Neural cell (in vitro differentiated cells): ENCODE data around the gene GTPBP10.

Experiments
- EP300 ChIP-seq: fragments of 450-650 bp; conservative IDR thresholded peaks from 2 replicates; pipeline ENCODE4 v1.6.1; 2014; ENCODE audit warnings: antibody characterized with exemption, mild to moderate bottlenecking, moderate library complexity; ENCODE audit not compliant: poor library complexity, severe bottlenecking
- EZH2 ChIP-seq: fragments of 200-600, 300-800 bp; shearing (Covaris generic), sonication (generic); IDR thresholded peaks from 2 replicates; pipeline ENCODE4 v1.6.1; 2014; ENCODE audit warnings: antibody characterized with exemption, low read length, borderline replicate concordance, mild to moderate bottlenecking; ENCODE audit not compliant: insufficient read depth, poor library complexity, severe bottlenecking
- POLR2AphosphoS5 ChIP-seq: IDR thresholded peaks from 2 replicates; pipeline ENCODE4 v1.6.1; 2012
- RAD21 ChIP-seq: fragments of 450-650 bp; conservative IDR thresholded peaks from 2 replicates; pipeline ENCODE4 v1.6.1; 2014; ENCODE audit warnings: antibody characterized with exemption, mild to moderate bottlenecking, moderate library complexity
- SMC3 ChIP-seq: fragments of 450-650 bp; conservative IDR thresholded peaks from 2 replicates; pipeline ENCODE4 v1.6.1; 2014; ENCODE audit warnings: antibody characterized with exemption, mild to moderate bottlenecking, moderate library complexity; ENCODE audit not compliant: poor library complexity
- TAF1 ChIP-seq: IDR thresholded peaks from 2 replicates; pipeline ENCODE4 v1.6.1; 2012; ENCODE audit warnings: low read depth
- TF ChIP-seq, protein P1 (sequence below): IDR thresholded peaks from 2 replicates; pipeline ENCODE4 v1.6.1; 2012; ENCODE audit warnings: borderline replicate concordance
- TF ChIP-seq, protein P2 (sequence below): fragments of 450-650 bp; IDR thresholded peaks from 2 replicates; pipeline ENCODE4 v1.5.1; 2014; ENCODE audit warnings: antibody characterized with exemption, mild to moderate bottlenecking, moderate library complexity; ENCODE audit not compliant: poor library complexity, severe bottlenecking

DNA sequence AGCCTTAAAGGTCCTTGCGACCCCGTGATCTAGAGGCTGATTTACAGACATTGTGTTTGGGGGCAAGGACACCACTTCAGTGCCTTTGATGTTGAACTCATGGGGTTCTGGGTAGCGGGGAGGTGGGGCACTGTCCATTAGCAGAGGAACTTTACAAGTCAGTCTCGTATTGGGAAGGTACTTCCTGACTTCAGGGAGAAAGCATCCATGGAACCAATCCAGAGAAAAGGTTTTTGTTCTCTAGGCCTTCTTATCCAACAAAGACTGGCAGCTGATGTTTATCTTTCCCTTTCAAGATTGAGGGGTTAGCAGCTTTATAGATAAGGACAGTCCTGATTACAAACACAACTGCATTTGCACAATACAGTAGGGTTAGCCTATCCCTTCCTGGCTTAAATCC, 2.8 kb downstream of the GTPBP10 start:
- TF ChIP-seq RAD21: no peak
- TF ChIP-seq, protein P1, sequence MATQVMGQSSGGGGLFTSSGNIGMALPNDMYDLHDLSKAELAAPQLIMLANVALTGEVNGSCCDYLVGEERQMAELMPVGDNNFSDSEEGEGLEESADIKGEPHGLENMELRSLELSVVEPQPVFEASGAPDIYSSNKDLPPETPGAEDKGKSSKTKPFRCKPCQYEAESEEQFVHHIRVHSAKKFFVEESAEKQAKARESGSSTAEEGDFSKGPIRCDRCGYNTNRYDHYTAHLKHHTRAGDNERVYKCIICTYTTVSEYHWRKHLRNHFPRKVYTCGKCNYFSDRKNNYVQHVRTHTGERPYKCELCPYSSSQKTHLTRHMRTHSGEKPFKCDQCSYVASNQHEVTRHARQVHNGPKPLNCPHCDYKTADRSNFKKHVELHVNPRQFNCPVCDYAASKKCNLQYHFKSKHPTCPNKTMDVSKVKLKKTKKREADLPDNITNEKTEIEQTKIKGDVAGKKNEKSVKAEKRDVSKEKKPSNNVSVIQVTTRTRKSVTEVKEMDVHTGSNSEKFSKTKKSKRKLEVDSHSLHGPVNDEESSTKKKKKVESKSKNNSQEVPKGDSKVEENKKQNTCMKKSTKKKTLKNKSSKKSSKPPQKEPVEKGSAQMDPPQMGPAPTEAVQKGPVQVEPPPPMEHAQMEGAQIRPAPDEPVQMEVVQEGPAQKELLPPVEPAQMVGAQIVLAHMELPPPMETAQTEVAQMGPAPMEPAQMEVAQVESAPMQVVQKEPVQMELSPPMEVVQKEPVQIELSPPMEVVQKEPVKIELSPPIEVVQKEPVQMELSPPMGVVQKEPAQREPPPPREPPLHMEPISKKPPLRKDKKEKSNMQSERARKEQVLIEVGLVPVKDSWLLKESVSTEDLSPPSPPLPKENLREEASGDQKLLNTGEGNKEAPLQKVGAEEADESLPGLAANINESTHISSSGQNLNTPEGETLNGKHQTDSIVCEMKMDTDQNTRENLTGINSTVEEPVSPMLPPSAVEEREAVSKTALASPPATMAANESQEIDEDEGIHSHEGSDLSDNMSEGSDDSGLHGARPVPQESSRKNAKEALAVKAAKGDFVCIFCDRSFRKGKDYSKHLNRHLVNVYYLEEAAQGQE: no peak
- TF ChIP-seq POLR2AphosphoS5: no peak
- TF ChIP-seq, protein P2, sequence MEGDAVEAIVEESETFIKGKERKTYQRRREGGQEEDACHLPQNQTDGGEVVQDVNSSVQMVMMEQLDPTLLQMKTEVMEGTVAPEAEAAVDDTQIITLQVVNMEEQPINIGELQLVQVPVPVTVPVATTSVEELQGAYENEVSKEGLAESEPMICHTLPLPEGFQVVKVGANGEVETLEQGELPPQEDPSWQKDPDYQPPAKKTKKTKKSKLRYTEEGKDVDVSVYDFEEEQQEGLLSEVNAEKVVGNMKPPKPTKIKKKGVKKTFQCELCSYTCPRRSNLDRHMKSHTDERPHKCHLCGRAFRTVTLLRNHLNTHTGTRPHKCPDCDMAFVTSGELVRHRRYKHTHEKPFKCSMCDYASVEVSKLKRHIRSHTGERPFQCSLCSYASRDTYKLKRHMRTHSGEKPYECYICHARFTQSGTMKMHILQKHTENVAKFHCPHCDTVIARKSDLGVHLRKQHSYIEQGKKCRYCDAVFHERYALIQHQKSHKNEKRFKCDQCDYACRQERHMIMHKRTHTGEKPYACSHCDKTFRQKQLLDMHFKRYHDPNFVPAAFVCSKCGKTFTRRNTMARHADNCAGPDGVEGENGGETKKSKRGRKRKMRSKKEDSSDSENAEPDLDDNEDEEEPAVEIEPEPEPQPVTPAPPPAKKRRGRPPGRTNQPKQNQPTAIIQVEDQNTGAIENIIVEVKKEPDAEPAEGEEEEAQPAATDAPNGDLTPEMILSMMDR: no peak
- no peak for TF ChIP-seq TAF1
- TF ChIP-seq EP300: no peak
- no peak for TF ChIP-seq SMC3
- TF ChIP-seq EZH2: no peak
